Measurements from ENCODE around the gene ASIP.

GRCh38 chr20:34220561-34220960 is 20.7 kb upstream of the ASIP start:
- TF ChIP-seq, protein P1, sequence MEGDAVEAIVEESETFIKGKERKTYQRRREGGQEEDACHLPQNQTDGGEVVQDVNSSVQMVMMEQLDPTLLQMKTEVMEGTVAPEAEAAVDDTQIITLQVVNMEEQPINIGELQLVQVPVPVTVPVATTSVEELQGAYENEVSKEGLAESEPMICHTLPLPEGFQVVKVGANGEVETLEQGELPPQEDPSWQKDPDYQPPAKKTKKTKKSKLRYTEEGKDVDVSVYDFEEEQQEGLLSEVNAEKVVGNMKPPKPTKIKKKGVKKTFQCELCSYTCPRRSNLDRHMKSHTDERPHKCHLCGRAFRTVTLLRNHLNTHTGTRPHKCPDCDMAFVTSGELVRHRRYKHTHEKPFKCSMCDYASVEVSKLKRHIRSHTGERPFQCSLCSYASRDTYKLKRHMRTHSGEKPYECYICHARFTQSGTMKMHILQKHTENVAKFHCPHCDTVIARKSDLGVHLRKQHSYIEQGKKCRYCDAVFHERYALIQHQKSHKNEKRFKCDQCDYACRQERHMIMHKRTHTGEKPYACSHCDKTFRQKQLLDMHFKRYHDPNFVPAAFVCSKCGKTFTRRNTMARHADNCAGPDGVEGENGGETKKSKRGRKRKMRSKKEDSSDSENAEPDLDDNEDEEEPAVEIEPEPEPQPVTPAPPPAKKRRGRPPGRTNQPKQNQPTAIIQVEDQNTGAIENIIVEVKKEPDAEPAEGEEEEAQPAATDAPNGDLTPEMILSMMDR (optimal IDR thresholded peaks at IDR 0.05 in 1 of 3, IDR thresholded peaks at IDR 0.05 in 1 of 3, conservative IDR thresholded peaks at IDR 0.05 in 1 of 3; ENCODE audit: extremely low read depth in 1 of 3, insufficient read depth in 2 of 3, low read length in 3 of 3) = no peak
- no peak for TF ChIP-seq EZH2 (IDR thresholded peaks at IDR 0.05; ENCODE audit: low read length)

Measured in keratinocyte (primary cell).